GM20000 (cell line): Measurements from ENCODE around the gene KRT86.

Source experiments
- DNase-seq: peaks from one replicate; pipeline ENCODE4 v3.0.0; 2012; ENCODE audit warnings: low spot score
- CTCF ChIP-seq: IDR thresholded peaks from 2 replicates; pipeline ENCODE4 v1.5.1; 2012; ENCODE audit warnings: mild to moderate bottlenecking, control low read depth; ENCODE audit errors: extremely low read depth, missing control alignments

Gene KRT86

GRCh38 chr12:52347016-52347415 is 72.6 kb downstream of the KRT86 start:
- TF ChIP-seq CTCF: no peak

GRCh38 chr12:52347551-52348510 is 73.4 kb downstream of the KRT86 start:
- DNase-seq: no peak
- no peak for TF ChIP-seq CTCF

More at GRCh38 chr12:52347016-52347415, 72.6 kb downstream of the KRT86 start:
- DNase-seq: no peak

- no peak for DNase-seq
- TF ChIP-seq CTCF: no peak
Measured at GRCh38 chr12:52349196-52349595, 74.8 kb downstream of the KRT86 start.

- no peak for TF ChIP-seq CTCF
- DNase-seq: no peak
Measured at GRCh38 chr12:52350021-52350620, 75.7 kb downstream of the KRT86 start.

- no peak for DNase-seq
- no peak for TF ChIP-seq CTCF
Measured at GRCh38 chr12:52350786-52351185, 76.3 kb downstream of the KRT86 start.

- no peak for TF ChIP-seq CTCF
- no peak for DNase-seq
Measured at GRCh38 chr12:52351196-52352059, 77.0 kb downstream of the KRT86 start.
